PC-3 (cell line): ENCODE results near the gene CNTNAP2. TPM values are rescaled to one million over a fixed set of nuclear protein-coding genes. Genes with fewer than 3 reads are reported as not detected.

Source experiments
- ATAC-seq: fragments of 200-7000 bp; cut with Tn5 transposase; 2 replicates; pipeline ENCODE4 v1.9.1; 2020; ENCODE audit warnings: mild to moderate bottlenecking, moderate library complexity
- BruUV-seq: library from RNA; stranded (reverse); fragments of 400-500 nt; replicated peaks from 2 replicates; lab custom pipeline; 2021; lab: Mats Ljungman, UMichigan
- CTCF ChIA-PET: fragments of 300-600 bp; sonication (Branson Sonifier 250); formaldehyde crosslinking; loops from one replicate; lab custom pipeline; 2022; ENCODE audit warnings: antibody characterized with exemption; lab: Charles Lee
- POLR2A ChIA-PET: fragments of 300-600 bp; sonication (Branson Sonifier 250); formaldehyde crosslinking; loops from one replicate; lab custom pipeline; 2022; ENCODE audit warnings: antibody characterized with exemption; ENCODE audit not compliant: unreplicated experiment; lab: Charles Lee
- DNase-seq: peaks from one replicate; pipeline ENCODE4 v3.0.0-alpha.2; 2015
- H2AFZ ChIP-seq: fragments of 300-600 bp; sonication (generic); 2 replicates; pipeline ENCODE4 v1.6.0; 2016; ENCODE audit warnings: antibody characterized with exemption, low read length
- H3F3A ChIP-seq: fragments of 300-600 bp; sonication (generic); one replicate; pipeline ENCODE4 v1.6.0; 2017; ENCODE audit warnings: antibody characterized with exemption, low read length, control low read depth, mild to moderate bottlenecking; ENCODE audit not compliant: unreplicated experiment
- H3K27ac ChIP-seq: fragments of 300-600 bp; sonication (generic); 2 replicates; pipeline ENCODE4 v1.5.1; 2016; ENCODE audit warnings: mild to moderate bottlenecking, low read length
- H3K27me3 ChIP-seq: fragments of 300-600 bp; sonication (generic); 2 replicates; pipeline ENCODE4 v1.6.1; 2016; ENCODE audit warnings: low read length, mixed read lengths
- H3K36me3 ChIP-seq: fragments of 300-600 bp; sonication (generic); 2 replicates; pipeline ENCODE4 v1.6.1; 2016; ENCODE audit warnings: low read depth, mixed run types, low read length, mixed read lengths
- H3K4me1 ChIP-seq: fragments of 300-600 bp; sonication (generic); 2 replicates; pipeline ENCODE4 v1.5.1; 2016; ENCODE audit warnings: low read length; ENCODE audit not compliant: insufficient read depth
- H3K4me2 ChIP-seq: fragments of 300-600 bp; sonication (generic); 2 replicates; pipeline ENCODE4 v1.6.0; 2016; ENCODE audit warnings: low read length
- H3K4me3 ChIP-seq: fragments of 300-600 bp; sonication (generic); 2 replicates; pipeline ENCODE4 v1.5.1; 2016; ENCODE audit warnings: mild to moderate bottlenecking, low read length, mixed read lengths
- H3K79me2 ChIP-seq: fragments of 300-600 bp; sonication (generic); 2 replicates; pipeline ENCODE4 v1.6.1; 2017; ENCODE audit warnings: low read length, mixed read lengths
- H3K9ac ChIP-seq: fragments of 300-600 bp; sonication (generic); 2 replicates; pipeline ENCODE4 v1.6.0; 2016; ENCODE audit warnings: mild to moderate bottlenecking, low read length
- H3K9me2 ChIP-seq: fragments of 300-600 bp; sonication (generic); replicated peaks from 2 replicates; pipeline ENCODE4 v1.6.1; 2016; ENCODE audit warnings: mixed run types, low read length, mixed read lengths
- H3K9me3 ChIP-seq: fragments of 300-600 bp; sonication (generic); 2 replicates; pipeline ENCODE4 v1.6.1; 2016; ENCODE audit warnings: low read length, mixed read lengths
- H4K20me1 ChIP-seq: fragments of 300-600 bp; sonication (generic); 2 replicates; pipeline ENCODE4 v1.6.1; 2016; ENCODE audit warnings: low read length, mixed read lengths
- CTCF ChIP-seq: fragments of 300-600 bp; sonication (generic); conservative IDR thresholded peaks from 2 replicates; pipeline ENCODE4 v1.5.1; 2017; ENCODE audit warnings: antibody characterized with exemption, low read depth, mild to moderate bottlenecking, low read length
- EZH2 ChIP-seq: fragments of 300-600 bp; sonication (generic); IDR thresholded peaks from one replicate; pipeline ENCODE4 v1.6.1; 2017; ENCODE audit warnings: antibody characterized with exemption, mild to moderate bottlenecking, low read length; ENCODE audit not compliant: unreplicated experiment
- EZH2phosphoT487 ChIP-seq: fragments of 300-600 bp; sonication (generic); IDR thresholded peaks from 2 replicates; pipeline ENCODE4 v1.6.1; 2018; ENCODE audit warnings: mild to moderate bottlenecking, antibody characterized with exemption, low read length, borderline replicate concordance
- intact Hi-C: fragments of 100-400 bp; cut with micrococcal nuclease; formaldehyde crosslinking; loops from 2 replicates; pipeline ENCODE4 v1.9.0; 2023
- total RNA-seq: library from RNA; depleted of rRNA; stranded (reverse); fragments of >200 nt; gene quantifications from 2 replicates; pipeline ENCODE4 v1.2.3, GENCODE V29; 2014

CNTNAP2 gene
- total RNA-seq, 1 experiment from 2014 or later: 1.5 TPM

GRCh38 chr7:148056406-148056805 lies 1939.8 kb downstream of the CNTNAP2 start:
- intact Hi-C loops: no loop called here
- BruUV-seq: no TSS peak

GRCh38 chr7:148058092-148058491 lies 1941.5 kb downstream of the CNTNAP2 start:
- ATAC-seq: no peak
- Histone ChIP-seq H3K27me3 (no peaks in the 10 kb centered on the region), H3F3A (no peaks in the 10 kb centered on the region), H3K79me2 (no peaks in the 10 kb centered on the region), H3K9ac (no peak overlapping the region), H2AFZ (no peak overlapping the region), H3K27ac (no peak overlapping the region), H3K4me3 (no peak overlapping the region), H3K9me3 (no peaks in the 10 kb centered on the region), H3K9me2 (no peaks in the 10 kb centered on the region), H4K20me1 (no peaks in the 10 kb centered on the region), H3K4me1 (no peaks in the 10 kb centered on the region), H3K36me3 (no peaks in the 10 kb centered on the region), H3K4me2 (no peak overlapping the region)
- POLR2A ChIA-PET: no interaction called here
- DNase-seq: no peak
- TF ChIP-seq CTCF (no peak), EZH2phosphoT487 (no peak), EZH2 (no peak)
- CTCF ChIA-PET: no interaction called here
- intact Hi-C loops: no loop called here
- no TSS peak for BruUV-seq

More at GRCh38 chr7:148056406-148056805, 1939.8 kb downstream of the CNTNAP2 start:
- H2AFZ ChIP-seq: no peak overlapping the region
- H3K27me3 ChIP-seq: no peaks in the 10 kb centered on the region
- H3K9me3 ChIP-seq: no peaks in the 10 kb centered on the region
- no peaks in the 10 kb centered on the region for H3F3A ChIP-seq
- no peak overlapping the region for H3K9ac ChIP-seq
- ChIA-PET CTCF (no interaction called here), POLR2A (no interaction called here)
- H4K20me1 ChIP-seq: no peaks in the 10 kb centered on the region
- no peaks in the 10 kb centered on the region for H3K79me2 ChIP-seq
- no peak overlapping the region for H3K4me2 ChIP-seq
- H3K9me2 ChIP-seq: no peaks in the 10 kb centered on the region
- no peak overlapping the region for H3K27ac ChIP-seq
- DNase-seq: no peak
- H3K4me3 ChIP-seq: no peak overlapping the region
- no peak for TF ChIP-seq EZH2phosphoT487
- no peak for TF ChIP-seq EZH2
- no peak for TF ChIP-seq CTCF
- ATAC-seq: no peak
- H3K4me1 ChIP-seq: no peaks in the 10 kb centered on the region
- no peaks in the 10 kb centered on the region for H3K36me3 ChIP-seq

GRCh38 chr7:148058753-148059152 lies 1942.2 kb downstream of the CNTNAP2 start:
- H4K20me1 ChIP-seq: no peaks in the 10 kb centered on the region
- no peaks in the 10 kb centered on the region for H3K27me3 ChIP-seq
- H2AFZ ChIP-seq: no peak overlapping the region
- H3K79me2 ChIP-seq: no peaks in the 10 kb centered on the region
- no peak overlapping the region for H3K9ac ChIP-seq
- no peak for ATAC-seq
- no peaks in the 10 kb centered on the region for H3K36me3 ChIP-seq
- no peaks in the 10 kb centered on the region for H3K4me1 ChIP-seq
- no peak overlapping the region for H3K4me2 ChIP-seq
- DNase-seq: no peak
- no peak for TF ChIP-seq EZH2phosphoT487
- no peak for TF ChIP-seq CTCF
- TF ChIP-seq EZH2: no peak
- H3K27ac ChIP-seq: no peak overlapping the region
- no peaks in the 10 kb centered on the region for H3K9me2 ChIP-seq
- H3K9me3 ChIP-seq: no peaks in the 10 kb centered on the region
- no peaks in the 10 kb centered on the region for H3F3A ChIP-seq
- ChIA-PET CTCF (no interaction called here), POLR2A (no interaction called here)
- intact Hi-C loops: no loop called here
- H3K4me3 ChIP-seq: no peak overlapping the region
- no TSS peak for BruUV-seq
